HG03159 (cell line): ENCODE measurements around the gene TRMT10B.
A peak's percentile ranks its signal among the peaks of the same experiment; 100 is the strongest.

ENCODE experiments used
- ATAC-seq: cut with Tn5 transposase; IDR thresholded peaks from one replicate; pipeline ENCODE4 v1.9.1; 2021; ENCODE audit warnings: mild to moderate bottlenecking, moderate library complexity; ENCODE audit not compliant: unreplicated experiment

TRMT10B gene, protein sequence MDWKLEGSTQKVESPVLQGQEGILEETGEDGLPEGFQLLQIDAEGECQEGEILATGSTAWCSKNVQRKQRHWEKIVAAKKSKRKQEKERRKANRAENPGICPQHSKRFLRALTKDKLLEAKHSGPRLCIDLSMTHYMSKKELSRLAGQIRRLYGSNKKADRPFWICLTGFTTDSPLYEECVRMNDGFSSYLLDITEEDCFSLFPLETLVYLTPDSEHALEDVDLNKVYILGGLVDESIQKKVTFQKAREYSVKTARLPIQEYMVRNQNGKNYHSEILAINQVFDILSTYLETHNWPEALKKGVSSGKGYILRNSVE

DNA sequence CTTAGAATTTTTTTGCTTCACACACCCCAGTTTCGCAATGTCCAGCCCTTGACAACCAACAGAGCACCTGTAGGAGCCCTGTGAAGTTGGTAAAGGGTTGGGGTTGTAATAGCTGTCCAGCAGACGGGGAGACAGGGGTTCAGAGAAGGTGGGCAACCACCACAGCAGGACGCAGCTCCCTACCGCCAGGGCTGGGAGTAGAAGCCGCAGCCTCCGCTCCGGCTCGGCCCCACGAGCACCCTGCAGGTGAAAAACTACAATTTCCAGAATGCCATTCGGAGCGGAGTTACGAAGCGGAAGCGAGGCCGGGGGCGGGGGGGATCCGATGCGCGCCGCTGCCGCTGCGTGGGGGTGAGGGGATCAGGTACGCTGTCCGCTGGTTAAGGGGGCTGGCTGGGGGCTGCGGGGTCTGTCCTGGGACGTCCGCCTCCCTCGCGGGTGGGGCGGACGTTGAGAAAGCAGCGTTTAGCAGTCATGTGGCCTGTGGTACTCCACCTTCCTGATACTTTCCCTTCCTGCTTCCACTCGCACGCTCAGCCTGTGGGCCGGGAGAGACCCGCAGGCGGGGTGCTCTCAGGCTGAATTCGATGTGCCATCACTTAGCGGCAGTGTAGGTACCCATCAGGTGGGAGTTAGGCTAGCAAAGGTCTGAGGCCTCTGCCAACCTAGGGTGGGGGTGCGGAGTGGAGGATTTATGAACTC lies at the start of gene TRMT10B:
TRMT10B (plus strand) TSS at position 317 of the 702 bp plus-strand sequence. CDS start 8,127 bp downstream, outside the sequence.
- ATAC-seq, result peak; percentile 90

- ATAC-seq, result no peak
Observed at GRCh38 chr9:37705787-37706186, 47.8 kb upstream of the TRMT10B start.

DNA sequence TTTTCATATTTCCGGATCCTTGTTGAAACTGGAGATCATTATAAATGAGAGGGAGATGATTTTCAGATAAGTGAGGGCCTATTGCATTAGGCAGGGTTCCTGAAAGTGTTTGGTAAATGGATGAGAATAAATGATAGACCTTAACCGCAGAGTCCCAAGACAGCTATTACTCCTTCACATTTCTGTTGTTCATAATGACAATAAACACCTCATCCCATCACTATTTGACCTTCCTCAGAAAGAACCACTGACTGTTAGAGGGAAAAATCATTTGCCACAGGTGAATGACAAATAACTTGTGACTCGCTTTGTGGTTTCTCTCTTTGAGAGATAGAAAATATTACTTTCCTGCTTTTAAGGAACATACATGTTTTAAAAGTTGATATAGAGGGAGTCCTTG lies 47.3 kb upstream of the TRMT10B start:
- ATAC-seq, result no peak

DNA sequence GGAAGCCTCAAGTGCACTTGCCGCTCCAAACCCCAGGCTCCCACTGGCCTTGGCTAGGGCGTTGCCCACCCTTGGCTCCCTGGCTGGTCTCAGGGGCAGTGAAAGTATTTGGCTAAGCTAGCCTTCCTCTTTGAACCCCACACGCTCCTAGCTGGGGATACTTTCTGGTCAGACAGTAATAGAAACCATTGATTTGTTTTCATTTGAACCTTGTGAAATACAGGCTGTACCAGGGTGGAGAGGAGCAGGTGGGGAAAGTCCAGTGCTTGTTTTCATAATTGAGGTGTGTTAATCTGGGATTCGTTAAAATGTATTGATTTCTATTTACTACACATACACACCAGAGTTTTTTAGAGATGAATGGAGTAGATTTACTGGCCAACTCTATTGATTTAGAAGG lies 45.9 kb upstream of the TRMT10B start:
- no peak for ATAC-seq

DNA sequence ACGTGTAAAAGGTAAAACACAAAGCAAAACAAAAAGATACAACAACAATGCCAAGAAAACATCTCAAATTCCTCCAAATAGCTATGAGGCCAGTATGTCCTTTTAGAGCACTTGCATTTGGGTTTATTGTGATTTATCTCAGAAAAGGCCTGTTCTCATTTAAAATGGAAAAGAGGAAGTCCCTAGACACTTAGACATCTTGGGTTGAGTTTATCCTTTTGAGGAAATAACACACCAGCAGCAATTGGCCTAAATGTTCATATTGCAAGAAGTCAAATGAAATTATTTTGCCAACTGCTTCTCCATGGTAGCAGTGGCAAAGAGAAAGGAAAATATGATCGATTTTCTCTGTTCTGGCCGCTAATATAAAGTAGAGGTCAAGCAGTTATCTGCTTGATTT lies 43.6 kb upstream of the TRMT10B start:
- no peak for ATAC-seq

DNA sequence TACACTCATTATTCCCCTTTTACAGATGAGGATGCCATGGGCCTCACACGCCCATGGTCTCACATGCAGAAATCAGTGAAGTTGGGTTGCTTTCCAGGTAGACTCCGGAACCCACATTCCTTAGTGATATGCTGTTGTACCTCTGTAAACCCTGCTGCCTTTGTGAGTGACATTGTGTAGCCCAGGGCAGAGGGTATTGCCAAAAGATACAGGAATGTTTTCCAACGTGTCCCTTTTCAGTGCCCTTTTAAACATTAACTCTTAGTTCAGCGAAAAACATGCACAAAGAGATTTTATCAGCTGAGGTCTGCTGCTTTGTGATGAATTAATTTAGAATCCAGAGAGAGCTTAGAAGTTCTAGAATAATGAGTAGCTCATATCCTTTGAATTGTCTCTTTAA lies 38.3 kb upstream of the TRMT10B start:
- no peak for ATAC-seq

DNA sequence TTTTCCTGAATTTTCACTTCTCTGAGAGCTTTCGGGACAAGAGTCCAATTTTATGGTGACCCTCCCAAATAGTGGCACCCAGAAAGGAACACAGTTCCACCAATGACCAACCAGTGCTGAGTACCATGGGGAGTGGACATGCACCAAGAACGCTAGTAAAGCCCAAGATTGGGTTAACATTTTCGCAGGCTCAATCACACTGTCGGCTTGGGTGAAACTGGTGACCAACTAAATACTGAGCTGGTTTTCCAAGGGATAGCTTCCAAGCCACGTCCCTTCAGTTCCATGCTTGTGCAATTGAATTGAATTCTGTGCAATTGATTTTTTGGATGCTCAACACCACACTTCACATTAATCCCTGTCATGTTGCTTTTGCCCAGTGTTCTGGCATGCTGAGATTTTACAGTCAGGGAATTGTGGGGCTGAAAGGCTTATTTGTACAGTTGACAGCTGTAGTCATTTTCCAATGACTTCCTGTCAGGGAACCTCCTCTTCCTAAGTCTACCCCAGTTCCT lies 37.6 kb upstream of the TRMT10B start:
- no peak for ATAC-seq

DNA sequence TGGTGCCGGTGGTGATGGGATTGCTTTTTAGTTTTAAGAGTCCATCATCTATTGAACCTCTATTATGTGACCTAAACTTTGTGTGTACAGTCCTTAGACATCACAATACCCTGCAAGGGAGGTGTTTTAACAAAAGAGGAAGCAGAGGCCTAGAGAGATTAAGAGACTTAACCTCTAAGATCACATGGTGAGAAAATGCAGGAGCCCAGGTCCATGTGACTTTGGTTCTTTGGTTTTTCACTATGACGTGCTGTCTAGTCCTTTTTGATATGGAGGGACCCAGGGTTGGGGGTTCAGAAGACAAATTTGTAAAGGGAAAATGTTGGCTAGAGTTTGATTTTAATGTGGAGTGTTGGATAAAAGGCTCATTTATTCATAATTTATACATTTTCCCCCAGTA lies 34.1 kb upstream of the TRMT10B start:
- ATAC-seq, result no peak

- no peak for ATAC-seq
Observed at GRCh38 chr9:37727013-37727412, 26.6 kb upstream of the TRMT10B start.

- no peak for ATAC-seq
Observed at GRCh38 chr9:37729499-37729898, 24.1 kb upstream of the TRMT10B start.

GRCh38 chr9:37730256-37730655 lies 23.3 kb upstream of the TRMT10B start:
- no peak for ATAC-seq

GRCh38 chr9:37730839-37731238 lies 22.8 kb upstream of the TRMT10B start:
- no peak for ATAC-seq

GRCh38 chr9:37732086-37732741 lies 21.4 kb upstream of the TRMT10B start:
- ATAC-seq, result no peak

DNA sequence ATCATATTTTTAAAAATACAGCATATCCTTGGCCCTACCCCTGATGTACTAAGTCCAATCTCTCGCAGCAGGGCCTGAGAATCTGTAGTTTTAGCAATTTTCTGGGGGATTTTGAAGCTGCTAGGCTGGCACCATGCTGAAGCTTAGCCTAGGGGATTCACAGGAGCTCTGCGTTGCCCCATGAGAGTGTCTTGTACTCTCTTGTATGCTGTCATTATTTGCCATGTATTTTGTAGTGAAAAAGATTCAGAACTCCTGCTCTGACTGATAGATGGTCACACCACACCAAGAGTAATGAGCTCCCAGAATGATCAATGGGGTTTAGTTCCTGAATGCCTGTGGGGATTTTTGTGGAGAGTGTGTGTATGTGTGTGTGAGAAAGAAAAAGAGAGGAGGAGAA lies 20.7 kb upstream of the TRMT10B start:
- ATAC-seq, result no peak

DNA sequence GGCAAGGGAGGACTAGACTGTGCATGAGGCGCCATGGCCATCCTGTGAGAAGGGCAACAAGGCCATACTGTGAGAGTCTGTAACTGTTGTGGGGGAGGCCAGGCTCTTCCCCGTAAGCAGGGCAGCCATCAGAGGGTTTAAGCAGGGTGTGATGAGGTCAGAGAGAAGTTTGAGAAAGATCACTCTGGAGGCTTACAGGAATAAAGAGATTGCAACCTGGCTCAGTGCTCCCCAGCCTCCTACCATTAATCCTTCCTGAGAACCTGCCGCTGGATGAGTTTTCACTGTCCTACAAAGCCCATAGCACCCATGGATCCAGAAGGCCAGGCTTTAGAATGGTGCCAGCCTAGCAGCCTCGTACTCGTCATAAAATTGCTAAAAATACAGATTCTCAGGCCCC lies 14.4 kb upstream of the TRMT10B start:
- ATAC-seq, result no peak

DNA sequence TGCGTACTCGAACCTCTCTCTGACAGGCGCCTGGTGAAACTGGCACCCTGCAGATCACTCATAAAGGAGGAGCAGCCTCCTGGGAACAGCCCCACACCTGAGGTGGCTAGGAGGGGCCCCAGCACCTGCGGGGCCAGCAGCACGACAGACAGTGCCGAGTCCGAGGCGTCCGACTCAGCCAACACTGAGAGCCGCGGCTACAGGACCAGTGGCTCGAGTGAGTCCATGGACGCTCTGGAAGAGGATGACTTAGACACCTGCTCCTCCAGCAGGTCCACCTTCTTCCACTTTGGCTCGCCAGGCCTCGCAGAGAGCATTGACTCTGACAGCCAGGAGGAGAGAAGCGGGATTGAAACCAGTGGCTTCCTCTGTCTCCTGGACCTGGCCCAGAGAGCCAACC lies 13.5 kb upstream of the TRMT10B start:
- ATAC-seq, result no peak

DNA sequence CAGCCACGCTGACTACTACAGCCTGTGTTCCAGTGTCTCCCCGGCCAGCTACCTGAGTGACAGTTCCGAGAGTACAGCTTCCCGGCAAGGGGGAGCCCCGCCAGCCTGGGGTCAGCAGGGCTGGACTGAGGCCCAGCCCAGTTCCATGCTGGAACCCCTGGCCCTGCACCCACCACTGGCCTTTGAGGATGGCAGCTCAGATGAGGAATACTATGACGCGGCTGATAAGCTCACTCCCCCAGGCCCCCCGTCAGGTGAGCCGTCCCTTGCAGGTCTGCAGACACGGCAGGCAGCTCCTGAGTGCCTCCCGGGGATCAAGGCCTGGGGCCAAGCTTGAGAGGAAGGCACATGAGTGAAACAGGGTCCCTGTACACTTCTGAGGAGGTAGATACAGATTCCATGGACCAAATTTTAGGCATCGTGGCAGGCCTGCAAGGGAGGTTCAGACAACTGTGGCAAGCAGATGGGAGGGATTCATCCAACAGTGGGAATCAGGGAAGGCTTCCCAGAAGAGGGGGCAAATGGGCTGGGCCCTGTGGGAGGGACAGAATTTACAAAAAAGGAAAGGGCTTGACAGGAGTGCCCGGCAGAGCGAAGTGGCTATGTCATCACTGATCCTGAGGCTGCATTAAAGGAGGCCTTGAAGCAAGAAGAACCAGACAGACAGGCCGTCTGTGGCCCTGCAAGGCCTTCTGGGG lies 12.8 kb upstream of the TRMT10B start:
- ATAC-seq, result no peak

DNA sequence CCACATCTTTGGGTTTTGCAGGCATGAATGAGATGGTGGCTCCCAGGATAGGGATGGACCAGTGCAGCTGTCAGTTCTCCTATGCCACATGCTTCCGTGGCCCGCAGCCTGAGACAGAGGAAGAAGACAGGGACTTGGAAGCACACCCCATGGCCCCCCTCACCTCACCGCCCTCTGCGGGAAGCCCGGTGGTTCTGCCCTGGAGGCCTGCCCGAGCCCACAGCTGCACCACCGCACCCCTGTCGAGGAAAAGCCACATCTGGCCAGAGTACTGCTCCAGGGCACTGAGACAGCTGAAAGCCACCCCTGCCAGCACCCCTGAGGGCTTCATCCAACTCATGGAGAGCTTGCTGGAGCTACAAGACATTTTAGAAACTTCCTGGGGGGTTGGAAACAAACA lies 7.6 kb upstream of the TRMT10B start:
- no peak for ATAC-seq

DNA sequence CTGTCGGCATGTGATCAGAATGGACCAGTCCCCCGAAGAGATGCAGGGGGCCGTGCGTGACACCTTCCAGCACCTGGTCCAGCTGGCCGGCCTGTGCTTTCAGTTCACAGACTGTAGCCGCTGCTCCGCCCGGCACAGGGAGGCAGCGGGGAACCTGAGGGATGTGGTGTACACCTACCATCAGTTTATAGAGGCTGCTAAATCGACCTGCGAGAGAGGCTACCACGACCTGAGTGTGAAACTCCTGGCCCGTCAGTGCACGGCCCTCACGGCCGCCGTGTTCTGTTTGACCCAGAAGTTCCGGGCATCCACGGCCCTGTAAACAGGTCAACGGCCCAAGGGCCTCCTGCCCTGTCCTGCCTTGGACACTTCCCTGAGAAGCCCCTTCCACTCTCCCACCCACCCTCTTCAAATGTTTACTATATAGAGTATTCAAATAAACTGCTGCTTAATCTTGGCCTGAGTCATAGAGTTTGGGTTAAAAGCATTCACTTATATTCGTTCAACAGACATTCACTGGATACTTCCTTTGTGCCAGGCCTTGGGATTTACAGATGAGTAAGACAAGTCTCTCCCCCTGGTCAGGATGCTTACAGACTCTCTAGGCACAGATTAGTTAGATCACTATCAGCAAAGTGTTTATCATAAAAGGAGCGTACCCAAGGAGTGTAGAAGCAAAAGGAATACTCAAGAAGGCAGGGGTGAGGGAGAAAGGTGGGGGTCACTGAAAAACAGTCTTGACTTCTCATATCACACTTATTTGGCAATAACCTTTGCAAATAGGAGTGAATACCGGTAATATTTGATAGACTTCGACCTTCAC lies 6.9 kb upstream of the TRMT10B start:
- no peak for ATAC-seq

GRCh38 chr9:37747271-37747753 lies 6.3 kb upstream of the TRMT10B start:
- ATAC-seq, result peak; percentile 84
